Gastrocnemius medialis (tissue), 4 donors: ENCODE data around the gene PLIN4.

Source experiments
- CTCF ChIP-seq, 5 experiments: fragments of 450-650 bp in 3 of 5; fragments of 200-600 bp in 2 of 5; sonication (generic) in 2 of 5; IDR thresholded peaks in 4 of 5; conservative IDR thresholded peaks in 1 of 5; 1 replicate in 4 of 5; 2 replicates in 1 of 5; pipeline ENCODE4 v1.5.1; 2016 to 2019; ENCODE audit warnings: antibody characterized with exemption in 5 of 5, mild to moderate bottlenecking in 3 of 5, moderate library complexity in 3 of 5
- POLR2A ChIP-seq, 2 donors: fragments of 450-650 bp; IDR thresholded peaks; one replicate each; pipeline ENCODE4 v1.6.1; 2017; ENCODE audit warnings: antibody characterized with exemption in 2 of 2, mild to moderate bottlenecking in 2 of 2, moderate library complexity in 2 of 2

- TF ChIP-seq CTCF (IDR thresholded peaks at IDR 0.05 in 4 of 5, conservative IDR thresholded peaks at IDR 0.05 in 1 of 5) (no peak), POLR2A (IDR thresholded peaks at IDR 0.05) (no peak)
These were observed 45.1 kb downstream of the PLIN4 start for GRCh38 chr19:4473011-4473762.
